GM19324 (cell line): ENCODE measurements around the gene STAG2.
A peak's percentile ranks its signal among the peaks of the same experiment; 100 is the strongest.
"Not testable (repeated sequence)": the region's sequence is repeated elsewhere in the genome, so short reads cannot be mapped to it uniquely, and the experiment has no call there.

Experiments
- ATAC-seq: cut with Tn5 transposase; IDR thresholded peaks from one replicate; pipeline ENCODE4 v1.9.1; 2021; ENCODE audit warnings: mild to moderate bottlenecking, moderate library complexity; ENCODE audit not compliant: unreplicated experiment, low FRiP score

The STAG2 gene

DNA sequence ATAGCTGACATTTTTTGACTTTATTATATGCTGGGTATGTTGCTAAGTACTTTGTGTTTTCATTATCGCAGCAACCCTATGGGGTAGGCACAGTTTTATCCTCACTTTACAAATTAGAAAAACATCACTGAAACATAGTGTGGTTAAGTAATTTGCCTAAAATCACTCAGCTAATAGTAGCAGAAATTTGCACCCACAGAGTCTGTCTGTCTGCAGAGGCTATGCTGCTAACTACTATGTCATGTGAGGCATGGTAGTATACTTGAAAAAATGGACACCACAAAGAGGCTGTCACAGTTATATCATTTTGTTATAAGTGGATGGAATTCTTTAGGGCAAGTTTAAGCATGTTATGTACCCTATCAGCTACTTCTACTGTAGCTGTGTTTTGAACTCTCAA lies 69.0 kb downstream of the STAG2 start:
- peak; percentile 88 for ATAC-seq

DNA sequence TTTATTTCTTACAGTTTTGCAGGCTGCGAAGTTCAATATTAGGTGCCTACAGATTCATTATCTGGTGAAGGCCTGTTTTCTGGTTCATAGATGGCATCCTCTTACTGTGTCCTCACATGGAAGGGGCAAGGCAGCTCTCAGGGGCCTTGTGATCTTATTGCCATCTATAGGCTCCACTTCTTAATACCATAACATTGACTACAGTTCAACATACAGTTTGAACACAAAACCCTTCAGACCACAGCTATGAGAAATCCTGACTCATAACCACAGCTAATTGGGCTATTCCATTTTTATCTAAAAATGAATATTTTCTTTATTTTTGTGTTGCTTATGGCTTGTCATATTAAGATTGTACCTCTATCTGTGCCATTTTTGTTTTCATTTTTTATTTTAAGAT lies 72.3 kb downstream of the STAG2 start:
- ATAC-seq, result no peak

DNA sequence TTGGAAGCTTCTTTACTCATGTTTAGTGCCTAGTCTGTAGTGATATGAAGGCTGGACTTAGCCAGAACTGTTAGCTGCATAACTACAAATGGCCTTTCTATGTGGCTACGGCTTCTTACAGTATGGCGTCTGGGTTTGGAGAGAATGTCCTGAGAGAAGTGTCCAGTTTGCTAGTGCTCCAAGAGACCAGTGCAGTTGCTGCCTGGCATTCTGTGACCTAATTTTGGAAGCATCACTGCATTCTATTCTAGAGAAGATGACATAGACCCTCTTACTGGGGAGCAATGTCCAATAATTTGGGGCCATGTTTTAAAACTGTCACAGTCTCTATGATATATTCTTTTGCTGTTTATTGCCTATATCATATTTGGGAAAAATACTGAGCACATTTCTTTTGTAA lies 74.2 kb downstream of the STAG2 start:
- no peak for ATAC-seq

DNA sequence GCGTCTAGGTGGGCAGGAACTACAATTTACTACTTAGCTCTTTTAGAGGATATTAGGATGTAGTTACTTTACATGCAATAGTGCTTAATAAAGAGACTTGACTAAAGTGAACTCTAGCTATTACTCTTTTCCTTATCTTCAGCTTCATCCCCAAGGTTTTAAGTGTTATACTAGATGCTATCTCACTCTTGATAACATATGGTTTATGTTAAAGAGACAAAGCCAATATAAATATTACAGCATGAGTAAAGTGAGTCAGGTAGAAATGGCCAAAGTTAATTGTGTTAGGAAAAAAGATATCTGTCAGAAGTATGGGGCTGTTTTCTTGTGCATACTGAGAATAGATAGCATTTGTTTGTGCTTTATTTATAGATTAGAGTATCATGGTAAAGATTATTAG lies 80.5 kb downstream of the STAG2 start:
- ATAC-seq, result no peak

DNA sequence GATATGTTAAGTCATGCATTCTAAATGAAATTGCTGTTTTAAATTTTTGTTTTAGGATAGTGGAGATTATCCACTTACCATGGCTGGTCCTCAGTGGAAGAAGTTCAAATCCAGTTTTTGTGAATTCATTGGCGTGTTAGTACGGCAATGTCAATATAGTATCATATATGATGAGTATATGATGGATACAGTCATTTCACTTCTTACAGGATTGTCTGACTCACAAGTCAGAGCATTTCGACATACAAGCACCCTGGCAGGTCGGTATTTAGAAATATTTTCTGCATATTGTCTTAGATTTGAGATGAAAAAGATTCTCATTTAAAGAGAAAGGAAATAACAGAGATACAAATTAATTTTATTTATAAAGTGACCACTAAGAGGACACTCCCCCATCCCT lies 83.6 kb downstream of the STAG2 start:
- no peak for ATAC-seq

DNA sequence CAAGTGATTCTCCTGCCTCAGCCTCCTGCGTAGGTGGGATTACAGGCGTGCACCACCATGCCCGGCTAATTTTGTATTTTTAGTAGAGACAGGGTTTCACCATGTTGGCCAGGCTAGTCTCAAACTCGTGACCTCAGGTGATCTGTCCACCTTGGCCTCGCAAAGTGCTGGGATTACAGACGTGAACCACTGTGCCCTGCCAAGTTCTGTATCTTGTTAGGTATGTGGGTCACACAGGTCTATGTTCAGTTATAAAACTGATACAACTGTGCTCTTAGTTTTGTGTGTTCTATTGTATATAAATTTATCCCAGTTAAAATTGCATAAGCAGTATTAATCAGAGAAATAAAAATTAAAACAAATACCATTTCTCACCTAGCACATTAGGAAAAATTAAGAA lies 122.9 kb downstream of the STAG2 start:
- not testable (repeated sequence) for ATAC-seq

DNA sequence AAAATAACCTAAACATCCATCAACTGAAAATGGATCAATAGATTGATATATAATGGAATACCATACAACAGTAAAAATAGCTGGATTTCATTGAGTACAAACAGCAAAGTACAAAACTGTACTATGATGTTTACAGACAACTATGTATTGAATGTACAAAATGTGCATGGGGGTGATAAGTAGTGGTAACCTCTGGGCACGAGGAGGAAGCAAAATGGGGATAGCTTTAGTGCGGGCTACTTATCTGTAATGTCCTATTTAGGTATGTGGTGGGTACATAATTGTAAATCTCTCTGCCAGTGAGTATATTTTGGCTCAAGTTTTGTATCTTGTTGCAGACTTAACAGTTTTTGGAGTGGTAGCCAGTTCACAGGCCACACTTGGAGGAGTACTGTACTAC lies 123.6 kb downstream of the STAG2 start:
- no peak for ATAC-seq

DNA sequence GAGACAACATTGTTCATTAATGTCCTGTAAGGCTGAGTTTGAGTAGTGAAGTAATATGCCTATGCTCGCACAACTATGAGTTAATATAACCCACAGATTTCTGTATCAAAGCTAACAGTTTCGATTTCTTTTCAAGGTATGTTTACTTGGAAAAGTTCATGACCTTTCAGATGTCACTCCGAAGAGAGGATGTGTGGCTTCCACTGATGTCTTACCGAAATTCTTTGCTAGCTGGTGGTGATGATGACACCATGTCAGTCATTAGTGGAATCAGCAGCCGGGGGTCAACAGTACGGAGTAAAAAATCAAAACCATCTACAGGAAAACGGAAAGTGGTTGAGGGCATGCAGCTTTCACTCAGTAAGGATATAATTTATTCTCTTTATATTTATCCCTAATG lies 124.9 kb downstream of the STAG2 start:
- no peak for ATAC-seq

DNA sequence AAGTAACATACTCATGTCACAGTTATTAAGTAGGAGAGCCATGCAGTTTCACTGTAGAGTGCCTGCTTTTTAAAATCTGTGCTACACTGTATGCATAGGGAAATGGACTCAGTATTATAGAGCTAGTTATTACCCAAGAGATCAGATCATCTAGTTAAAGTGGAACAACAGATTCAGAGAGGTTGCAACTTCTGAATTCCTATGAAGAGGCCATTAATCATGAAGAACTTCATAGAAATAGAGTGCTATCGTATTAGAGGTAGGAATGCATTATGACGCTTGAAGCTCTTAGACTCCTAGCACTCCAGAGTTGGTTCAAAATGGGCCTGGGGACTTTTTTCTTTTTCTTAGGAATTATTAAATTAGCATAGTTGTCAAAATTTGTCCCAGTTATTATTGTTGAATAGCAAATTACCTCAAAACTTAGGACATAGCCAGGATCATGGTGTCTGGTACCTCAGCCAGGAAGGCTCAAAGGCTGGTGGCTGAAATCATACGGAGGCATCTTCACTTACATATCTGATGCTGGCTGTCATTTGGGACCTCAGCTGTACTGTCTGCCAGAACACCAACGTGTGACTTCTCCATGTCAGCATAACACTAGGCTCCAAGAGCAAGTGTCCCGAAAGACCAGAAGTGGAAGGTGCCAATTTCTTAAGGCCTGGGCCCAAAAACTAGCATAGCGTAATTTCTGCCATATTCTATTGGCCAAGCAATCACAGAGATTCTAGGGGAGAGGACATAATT lies 125.7 kb downstream of the STAG2 start:
- no peak for ATAC-seq

DNA sequence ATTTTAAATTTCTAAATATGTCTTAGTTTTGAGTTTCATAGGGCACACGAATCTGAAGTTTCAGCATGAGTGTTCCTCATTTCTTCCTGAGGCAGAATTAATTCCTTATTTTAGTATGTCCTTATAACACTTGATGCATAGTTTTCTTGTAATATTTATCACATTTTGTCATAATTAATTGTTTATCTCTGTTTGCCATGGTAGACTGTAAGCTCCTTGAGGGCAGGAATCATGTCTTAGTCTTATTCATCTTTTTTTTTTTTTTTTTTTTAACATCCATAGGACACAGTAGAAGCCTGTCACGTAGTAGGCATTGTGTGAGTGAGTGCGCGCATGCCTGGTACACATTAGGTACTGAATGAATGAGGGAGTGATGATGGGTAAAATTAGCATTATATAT lies 131.7 kb downstream of the STAG2 start:
- no peak for ATAC-seq

DNA sequence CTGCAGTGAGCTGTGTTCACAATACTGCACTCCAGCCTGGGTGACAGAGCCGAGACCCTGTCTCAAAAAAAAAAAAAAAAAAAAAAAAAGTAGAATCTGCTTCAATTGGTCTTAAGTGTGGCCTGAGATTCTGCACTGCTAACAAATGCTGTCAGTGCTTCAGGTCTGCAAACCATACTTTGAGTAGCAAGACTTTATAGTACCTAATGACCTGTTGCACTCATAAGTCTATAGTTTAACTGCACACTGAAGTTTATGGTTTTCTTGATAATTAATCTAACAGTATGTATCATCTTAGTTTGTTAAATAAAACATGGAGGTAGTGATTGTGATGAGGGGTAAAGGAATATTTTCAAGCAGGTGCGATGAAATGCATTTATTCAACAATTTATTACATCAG lies 135.6 kb downstream of the STAG2 start:
- no peak for ATAC-seq

DNA sequence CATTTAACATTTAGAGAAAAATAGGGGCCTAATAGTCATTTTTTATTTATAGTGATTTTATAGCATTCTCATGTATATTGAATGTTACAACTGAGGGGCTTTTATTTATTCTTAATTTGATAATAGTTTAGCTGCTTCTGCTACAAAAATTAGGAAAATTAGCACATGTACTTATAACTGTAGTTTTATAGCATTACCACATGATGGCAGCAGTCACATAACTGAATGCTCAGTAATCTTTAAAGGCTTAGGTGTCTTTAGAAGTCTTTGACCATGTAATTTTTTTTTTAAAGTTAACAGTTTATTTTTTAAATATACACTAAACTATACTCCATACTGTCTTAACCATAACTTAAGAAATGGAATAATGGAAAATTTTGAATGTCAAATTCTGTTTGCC lies 136.6 kb downstream of the STAG2 start:
- ATAC-seq, result no peak

DNA sequence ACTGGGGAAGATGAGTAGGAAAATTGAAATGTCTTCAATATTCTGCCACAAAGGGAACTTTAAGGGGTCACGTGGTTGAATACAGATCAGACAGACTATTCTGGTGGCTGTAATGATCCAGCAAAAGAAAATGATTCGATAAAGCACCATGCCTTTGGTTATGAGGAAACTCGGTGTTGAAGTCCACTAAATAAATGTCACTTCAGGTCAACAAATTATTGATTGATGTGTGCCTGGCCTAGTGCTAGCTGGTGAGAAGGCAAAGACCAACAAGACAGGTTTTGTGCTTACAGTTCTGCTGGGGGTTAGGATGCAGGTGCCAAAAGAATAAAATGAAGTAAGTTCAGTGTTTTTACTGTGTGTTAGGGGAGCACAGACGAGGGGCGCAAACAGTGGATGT lies 142.5 kb downstream of the STAG2 start:
- no peak for ATAC-seq

DNA sequence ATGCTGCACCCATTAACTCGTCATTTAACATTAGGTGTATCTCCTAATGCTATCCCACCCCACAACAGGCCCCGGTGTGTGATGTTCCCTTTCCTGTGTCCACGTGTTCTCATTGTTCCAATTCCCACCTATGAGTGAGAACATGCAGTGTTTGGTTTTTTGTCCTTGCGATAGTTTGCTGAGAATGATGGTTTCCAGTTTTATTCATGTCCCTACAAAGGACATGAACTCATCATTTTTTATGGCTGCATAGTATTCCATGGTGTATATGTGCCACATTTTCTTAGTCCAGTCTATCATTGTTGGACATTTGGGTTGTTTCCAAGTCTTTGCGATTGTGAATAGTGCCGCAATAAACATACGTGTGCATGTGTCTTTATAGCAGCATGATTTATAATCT lies 143.0 kb downstream of the STAG2 start:
- not testable (repeated sequence) for ATAC-seq

DNA sequence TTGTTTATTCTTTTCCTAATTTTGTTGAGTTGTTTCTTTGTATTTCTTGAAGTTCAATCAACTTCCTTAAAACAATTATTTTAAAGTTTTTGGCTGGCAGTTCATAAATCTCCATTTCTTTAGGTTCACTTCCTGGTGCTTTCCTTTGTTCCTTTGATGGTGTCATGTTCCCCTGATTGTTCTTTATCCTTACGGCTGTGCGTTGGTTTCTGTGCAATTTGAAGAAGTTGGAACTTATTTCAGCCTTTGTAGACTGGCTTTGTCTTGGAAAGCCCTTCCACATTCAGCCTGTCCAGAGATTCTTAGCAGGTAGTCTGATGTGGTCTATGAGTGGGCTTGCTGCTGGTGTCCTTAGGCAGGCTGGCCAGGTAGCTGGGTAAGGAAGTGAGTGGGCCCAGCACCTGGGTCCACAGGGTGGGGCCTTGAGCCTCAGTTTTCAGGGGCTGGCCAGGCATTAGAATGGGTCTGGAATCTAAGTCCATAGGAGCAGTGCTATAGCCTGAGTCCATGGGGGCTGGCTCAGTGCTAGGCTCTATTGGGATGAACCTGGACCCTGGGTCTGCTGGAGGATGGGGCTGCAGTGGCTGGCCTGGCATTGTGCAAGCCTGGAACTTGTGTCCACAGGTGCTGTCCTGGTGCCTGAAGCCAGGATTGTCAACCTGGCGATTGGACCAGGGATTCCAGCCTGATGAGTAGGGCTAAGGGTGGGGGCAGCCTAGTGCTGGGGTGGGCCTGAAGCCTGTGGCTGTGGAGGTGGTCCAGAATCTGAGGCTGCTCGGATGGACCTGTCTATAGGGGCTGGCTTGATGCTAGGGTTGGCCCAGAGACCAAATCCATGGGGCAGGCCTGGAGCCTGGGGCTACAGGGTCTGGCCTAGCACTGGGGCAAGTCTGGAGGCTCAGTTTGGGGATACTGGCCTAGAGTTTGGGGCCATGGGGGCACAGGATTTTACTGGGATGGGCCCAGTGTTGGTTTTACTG lies 152.4 kb downstream of the STAG2 start:
- ATAC-seq, result no peak

DNA sequence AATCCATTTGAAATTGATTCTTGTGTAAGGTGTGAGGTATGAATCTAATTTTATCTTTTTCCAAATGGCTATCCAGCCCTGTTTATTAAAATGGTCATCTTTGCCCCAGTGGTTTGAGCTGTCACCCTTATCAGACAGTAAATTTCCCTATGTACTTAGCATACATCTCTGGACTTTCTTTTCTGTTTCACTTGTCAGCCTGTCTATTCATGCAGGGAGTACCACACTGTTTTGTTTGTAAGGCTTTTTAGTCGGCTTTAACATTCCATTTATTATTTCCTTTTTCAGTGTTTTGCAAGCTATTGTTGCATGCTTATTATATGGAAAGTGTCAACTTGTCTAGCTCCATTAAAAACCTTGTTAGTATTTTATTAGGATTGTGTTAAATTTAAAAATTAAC lies 155.8 kb downstream of the STAG2 start:
- no peak for ATAC-seq

DNA sequence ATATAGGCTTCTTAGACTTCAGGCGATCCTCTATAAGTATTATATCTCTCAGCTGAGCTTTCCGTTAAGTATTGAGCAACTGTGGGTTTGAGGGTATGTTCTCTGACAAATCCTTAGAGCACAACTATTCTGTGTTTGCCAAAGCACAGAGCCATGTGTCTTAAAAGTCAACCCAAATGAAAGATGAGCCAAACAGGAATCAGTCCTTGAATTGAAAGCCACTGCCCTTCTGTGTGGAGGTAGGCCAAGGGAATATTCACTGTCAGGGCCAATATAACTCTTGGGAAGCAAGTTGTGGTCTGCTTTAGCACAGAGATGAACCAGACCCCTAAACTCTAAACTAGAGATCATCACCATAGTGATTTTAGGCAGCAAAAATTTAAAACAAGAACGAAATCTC lies 164.0 kb downstream of the STAG2 start:
- no peak for ATAC-seq

DNA sequence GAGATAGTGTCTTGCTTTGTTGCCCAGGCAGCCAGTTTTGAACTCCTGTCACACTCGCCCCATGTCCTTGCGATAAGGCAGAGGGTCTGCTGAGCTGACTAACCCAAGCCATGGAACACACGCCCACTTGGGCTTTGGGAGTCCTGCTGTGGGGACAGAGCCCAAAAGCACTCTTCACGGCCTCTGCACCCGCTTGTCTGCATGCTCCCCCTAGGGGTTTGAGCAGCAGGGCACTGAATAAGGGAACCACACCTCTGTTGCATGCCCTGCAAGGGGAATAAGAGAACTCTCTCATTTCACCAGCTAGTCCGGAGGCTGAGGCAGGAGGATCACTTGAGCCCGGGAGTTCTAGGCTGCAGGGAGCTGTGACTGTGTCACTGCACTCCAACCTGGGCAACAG lies 166.0 kb downstream of the STAG2 start:
- ATAC-seq, result no peak

DNA sequence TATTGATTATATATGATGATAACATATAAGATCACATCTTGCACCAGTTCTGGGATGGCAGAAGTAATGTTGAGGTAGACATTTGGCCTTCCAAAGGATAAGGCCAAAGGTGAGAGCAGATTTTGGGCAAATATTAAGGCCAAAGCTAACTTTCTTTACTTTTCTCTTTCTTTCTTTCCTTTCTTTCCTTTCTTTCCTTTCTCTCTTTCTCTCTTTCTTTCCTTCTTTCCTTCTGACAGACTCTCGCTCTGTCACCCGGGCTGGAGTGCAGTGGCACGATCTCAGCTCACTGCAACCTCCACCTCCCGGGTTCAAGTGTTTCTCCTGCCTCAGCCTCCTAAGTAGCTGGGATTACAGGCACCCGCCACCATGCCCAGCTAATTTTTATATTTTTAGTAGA lies 170.9 kb downstream of the STAG2 start:
- not testable (repeated sequence) for ATAC-seq

DNA sequence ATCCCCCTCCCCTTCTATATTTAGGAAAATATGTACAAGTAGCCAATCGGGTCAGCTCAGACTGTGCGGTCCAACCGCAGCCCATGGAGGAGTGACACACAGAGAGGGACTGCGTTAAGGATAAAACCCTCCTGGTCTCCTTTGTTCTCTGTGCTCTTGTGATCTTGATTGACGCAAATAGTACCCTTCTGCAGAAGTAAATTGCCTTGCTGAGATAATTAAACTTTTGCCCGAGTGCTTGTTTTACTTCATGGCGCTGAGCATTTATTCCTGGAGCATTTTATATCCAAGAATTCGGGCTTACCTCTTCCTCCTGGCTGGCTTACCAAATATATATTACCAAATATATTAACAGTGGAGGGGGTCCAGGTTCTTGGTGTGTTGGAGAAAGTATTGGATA lies 184.2 kb downstream of the STAG2 start:
- ATAC-seq, result no peak

DNA sequence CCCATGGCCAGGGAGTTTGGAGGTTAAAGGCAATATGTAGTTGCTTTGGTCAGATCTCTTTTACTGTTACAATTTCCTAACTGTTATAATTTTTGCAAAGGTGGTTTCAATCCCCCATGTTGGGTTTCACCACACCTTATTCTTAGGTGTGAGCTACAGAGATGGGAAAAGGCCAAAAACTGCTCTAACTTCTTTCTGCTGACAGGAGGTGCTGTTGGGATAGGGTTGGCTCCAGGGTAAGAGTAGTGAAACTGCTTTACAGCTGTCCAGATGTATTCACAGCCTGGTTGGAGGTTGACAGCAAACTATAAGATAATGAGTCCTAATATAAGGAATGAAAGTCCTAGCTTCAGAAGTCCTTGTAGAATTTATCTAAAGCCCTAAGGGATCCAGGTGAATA lies 189.7 kb downstream of the STAG2 start:
- ATAC-seq, result no peak
